Liver (tissue), 9 donors: Measurements from ENCODE around the gene PPP1R3E. TPM values are rescaled to one million over a fixed set of nuclear protein-coding genes. Genes with fewer than 3 reads are reported as not detected.

Experiments
- DNase-seq: peaks from one replicate; pipeline ENCODE4 v3.0.0-alpha.2; 2017; ENCODE audit warnings: low spot score
- H3K27ac ChIP-seq, 2 donors: one replicate each; pipeline ENCODE4 v1.7.0; 2013; ENCODE audit warnings: inconsistent platforms in 2 of 2, low read length in 2 of 2, control low read depth in 1 of 2, low read depth in 1 of 2, mild to moderate bottlenecking in 1 of 2
- H3K27me3 ChIP-seq, 4 donors: one replicate each; pipeline versions ENCODE4 v1.6.1 to v1.7.0; 2013; ENCODE audit warnings: low read length in 3 of 4, inconsistent platforms in 1 of 4, mild to moderate bottlenecking in 1 of 4, moderate library complexity in 1 of 4; ENCODE audit not compliant: control insufficient read depth in 4 of 4, insufficient read depth in 4 of 4
- H3K36me3 ChIP-seq, 4 donors: one replicate each; pipeline versions ENCODE4 v1.6.1 to v1.7.0; 2013; ENCODE audit warnings: low read length in 3 of 4, mild to moderate bottlenecking in 3 of 4, low read depth in 1 of 4, moderate library complexity in 1 of 4; ENCODE audit not compliant: control insufficient read depth in 4 of 4, insufficient read depth in 3 of 4
- H3K4me1 ChIP-seq, 4 donors: one replicate each; pipeline versions ENCODE4 v1.6.1 to v1.7.0; 2013; ENCODE audit warnings: low read length in 3 of 4, mild to moderate bottlenecking in 3 of 4, moderate library complexity in 1 of 4; ENCODE audit not compliant: control insufficient read depth in 4 of 4, insufficient read depth in 4 of 4
- H3K4me3 ChIP-seq, 3 donors: one replicate each; pipeline versions ENCODE4 v1.6.1 to v1.7.0; 2013; ENCODE audit warnings: low read length in 3 of 3, control low read depth in 1 of 3, low read depth in 1 of 3, mild to moderate bottlenecking in 1 of 3
- H3K9ac ChIP-seq, 2 donors: one replicate each; pipeline ENCODE4 v1.7.0; 2013; ENCODE audit warnings: low read length in 2 of 2, mild to moderate bottlenecking in 2 of 2, moderate library complexity in 2 of 2, control low read depth in 1 of 2, low read depth in 1 of 2
- H3K9me3 ChIP-seq, 4 donors: one replicate each; pipeline versions ENCODE4 v1.6.1 to v1.7.0; 2013; ENCODE audit warnings: low read length in 3 of 4; ENCODE audit not compliant: control insufficient read depth in 4 of 4
- CTCF ChIP-seq: fragments of 150-350 bp; IDR thresholded peaks from 2 replicates; pipeline ENCODE4 v1.5.1; 2017; ENCODE audit warnings: improper control_type of control experiment, low read depth, low read length; ENCODE audit not compliant: missing input control
- EGR1 ChIP-seq, 2 donors: IDR thresholded peaks; 2 replicates each; pipeline ENCODE4 v1.6.1; 2016 to 2018; ENCODE audit warnings: antibody characterized with exemption in 2 of 2, low read depth in 2 of 2
- GABPA ChIP-seq, 2 donors: IDR thresholded peaks in 1 of 2; conservative IDR thresholded peaks in 1 of 2; 2 replicates each; pipeline ENCODE4 v1.6.1; 2016; ENCODE audit warnings: antibody characterized with exemption in 2 of 2, mild to moderate bottlenecking in 1 of 2, moderate library complexity in 1 of 2
- HNF4A ChIP-seq, 2 donors: conservative IDR thresholded peaks; 2 replicates each; pipeline ENCODE4 v1.6.1; 2016; ENCODE audit warnings: antibody characterized with exemption in 2 of 2, mild to moderate bottlenecking in 2 of 2
- HNF4G ChIP-seq: IDR thresholded peaks from 2 replicates; pipeline ENCODE4 v1.6.1; 2016; ENCODE audit warnings: antibody characterized with exemption
- JUND ChIP-seq, 2 donors: IDR thresholded peaks; 2 replicates each; pipeline ENCODE4 v1.6.1; 2016; ENCODE audit warnings: antibody characterized with exemption in 2 of 2
- MAX ChIP-seq: IDR thresholded peaks from 2 replicates; pipeline ENCODE4 v1.6.1; 2016; ENCODE audit warnings: antibody characterized with exemption
- REST ChIP-seq: IDR thresholded peaks from 2 replicates; pipeline ENCODE4 v1.6.1; 2016; ENCODE audit warnings: antibody characterized with exemption, mild to moderate bottlenecking
- RXRA ChIP-seq, 2 donors: IDR thresholded peaks; 2 replicates each; pipeline ENCODE4 v1.6.1; 2017 to 2018; ENCODE audit warnings: antibody characterized with exemption in 2 of 2, mild to moderate bottlenecking in 1 of 2
- SP1 ChIP-seq: IDR thresholded peaks from 2 replicates; pipeline ENCODE4 v1.6.1; 2018; ENCODE audit warnings: antibody characterized with exemption, mild to moderate bottlenecking
- TAF1 ChIP-seq: conservative IDR thresholded peaks from 2 replicates; pipeline ENCODE4 v1.6.1; 2016; ENCODE audit warnings: antibody characterized with exemption, mild to moderate bottlenecking
- YY1 ChIP-seq: IDR thresholded peaks from 2 replicates; pipeline ENCODE4 v1.6.1; 2016; ENCODE audit warnings: antibody characterized with exemption, mild to moderate bottlenecking
- ZBTB33 ChIP-seq: IDR thresholded peaks from 2 replicates; pipeline ENCODE4 v1.6.1; 2016; ENCODE audit warnings: antibody characterized with exemption
- WGBS: extraction: QIAGEN DNeasy Blood & Tissue Kit; methylation state at CpG from one replicate; pipeline ENCODE4 v1.1.7; 2013; 5-methylcytosine and 5-hydroxymethylcytosine counted together
- polyA plus RNA-seq, 2 donors: library from polyadenylated mRNA; stranded (reverse) in 1 of 2; unstranded in 1 of 2; fragments of 200-250 nt in 1 of 2; fragments of >200 nt in 1 of 2; fragmentation: Nextera tagmentation in 1 of 2; extraction: Ambion mirVana in 1 of 2; gene quantifications; one replicate each; pipeline versions ENCODE4 v1.2.1 to v1.2.3, GENCODE V29; 2013 to 2015
- total RNA-seq, 2 donors: library from RNA; depleted of rRNA; stranded (reverse); fragments of >200 nt; gene quantifications; one replicate each; pipeline ENCODE4 v1.2.3, GENCODE V29; 2014
- donor health status: healthy.
- donor health status: healthy.
- donor health status: healthy.
- donor health status: healthy.
- donor health status: healthy.

Gene PPP1R3E
- total and polyA plus RNA-seq, 4 donors, result 2.5 to 4.7 (median 3.6) TPM

- TF ChIP-seq REST, result no peak
- no peak for TF ChIP-seq HNF4A (conservative IDR thresholded peaks at IDR 0.05)
Observed at GRCh38 chr14:23316300-23316699, 13.6 kb upstream of the PPP1R3E start (continued).

GRCh38 chr14:23310546-23310945 is 7.9 kb upstream of the PPP1R3E start:
- H3K36me3 ChIP-seq, result peaks cover 0 to 14% (median 6%) of the 10 kb centered on the region in 4 donors
- H3K27me3 ChIP-seq, result no peaks in the 10 kb centered on the region
- peaks cover 15 to 37% (median 23%) of the 10 kb centered on the region in 4 donors for H3K4me1 ChIP-seq
- H3K9me3 ChIP-seq, result no peaks in the 10 kb centered on the region
- H3K9ac ChIP-seq, result no peak overlapping the region
- 87% methylated on average over 1 of the region's 1 CpG for WGBS
- no peak overlapping the region for H3K27ac ChIP-seq
- no peak for DNase-seq
- TF ChIP-seq TAF1 (no peak), HNF4G (no peak), YY1 (no peak), CTCF (no peak), REST (no peak), EGR1 (IDR thresholded peaks at IDR 0.05; ENCODE audit: low read depth in 2 of 2) (no peak), JUND (IDR thresholded peaks at IDR 0.05) (no peak), GABPA (IDR thresholded peaks at IDR 0.05 in 1 of 2, conservative IDR thresholded peaks at IDR 0.05 in 1 of 2) (no peak)
- no peak overlapping the region for H3K4me3 ChIP-seq

GRCh38 chr14:23308721-23309445 is 6.2 kb upstream of the PPP1R3E start:
- WGBS, result 90% methylated on average over 17 of the region's 17 CpGs
- Histone ChIP-seq H3K4me3 (no peak overlapping the region), H3K27me3 (no peaks in the 10 kb centered on the region), H3K36me3 (peaks cover 0 to 14% (median 6%) of the 10 kb centered on the region in 4 donors), H3K27ac (no peak overlapping the region), H3K9ac (no peak overlapping the region), H3K4me1 (peaks cover 15 to 37% (median 24%) of the 10 kb centered on the region in 4 donors), H3K9me3 (no peaks in the 10 kb centered on the region)
- no peak for DNase-seq
- no peak for TF ChIP-seq SP1
- no peak for TF ChIP-seq MAX
- no peak for TF ChIP-seq RXRA (IDR thresholded peaks at IDR 0.05)
- TF ChIP-seq YY1, result no peak
- TF ChIP-seq ZBTB33, result no peak
- TF ChIP-seq HNF4A (conservative IDR thresholded peaks at IDR 0.05), result no peak
- TF ChIP-seq GABPA (IDR thresholded peaks at IDR 0.05 in 1 of 2, conservative IDR thresholded peaks at IDR 0.05 in 1 of 2), result no peak
